ENCODE results near the gene HES6. TPM values are rescaled to one million over a fixed set of nuclear protein-coding genes. Genes with fewer than 3 reads are reported as not detected.

HES6 gene
- polyA plus RNA-seq, 1 donor from 2014 or later: 3.3 TPM

- Mint-ChIP-seq H3K27me3 (no peaks in the 10 kb centered on the region), H3K9me3 (no peaks in the 10 kb centered on the region), H3K36me3 (no peaks in the 10 kb centered on the region), H3K4me3 (no peak overlapping the region), H3K4me1 (no peaks in the 10 kb centered on the region), H3K27ac (peak overlapping the region in 1 of 3 donors; percentile 67)
Measured at GRCh38 chr2:238252766-238253630, 13.2 kb upstream of the HES6 start.

- no peak overlapping the region for H3K4me3 Mint-ChIP-seq
- peaks cover 0 to 2% (median 0%) of the 10 kb centered on the region in 3 donors for H3K4me1 Mint-ChIP-seq
- peak overlapping the region in 1 of 3 donors; percentile 67 for H3K27ac Mint-ChIP-seq
- H3K27me3 Mint-ChIP-seq: no peaks in the 10 kb centered on the region
- peaks cover 2% of the 10 kb centered on the region for H3K36me3 Mint-ChIP-seq
- no peaks in the 10 kb centered on the region for H3K9me3 Mint-ChIP-seq
Measured at GRCh38 chr2:238251986-238252385, 12.1 kb upstream of the HES6 start.

- Mint-ChIP-seq H3K27me3 (no peaks in the 10 kb centered on the region), H3K4me1 (peaks cover 0 to 2% (median 0%) of the 10 kb centered on the region in 3 donors), H3K27ac (peak overlapping the region in 1 of 3 donors; percentile 78), H3K4me3 (no peak overlapping the region), H3K9me3 (no peaks in the 10 kb centered on the region), H3K36me3 (peaks cover 5% of the 10 kb centered on the region)
Measured at GRCh38 chr2:238251331-238251730, 11.5 kb upstream of the HES6 start.

GRCh38 chr2:238250896-238251295, 11.1 kb upstream of the HES6 start:
- no peak overlapping the region for H3K4me3 Mint-ChIP-seq
- peaks cover 0 to 2% (median 0%) of the 10 kb centered on the region in 3 donors for H3K4me1 Mint-ChIP-seq
- peaks cover 5% of the 10 kb centered on the region for H3K36me3 Mint-ChIP-seq
- no peaks in the 10 kb centered on the region for H3K27me3 Mint-ChIP-seq
- peak overlapping the region in 1 of 3 donors; percentile 78 for H3K27ac Mint-ChIP-seq
- H3K9me3 Mint-ChIP-seq: no peaks in the 10 kb centered on the region

GRCh38 chr2:238247841-238248453, 8.1 kb upstream of the HES6 start:
- H3K36me3 Mint-ChIP-seq: peaks cover 11% of the 10 kb centered on the region
- H3K27ac Mint-ChIP-seq: peak overlapping the region in 1 of 3 donors; percentile 44
- no peaks in the 10 kb centered on the region for H3K27me3 Mint-ChIP-seq
- H3K4me3 Mint-ChIP-seq: no peak overlapping the region
- no peaks in the 10 kb centered on the region for H3K9me3 Mint-ChIP-seq
- peaks cover 0 to 2% (median 0%) of the 10 kb centered on the region in 3 donors for H3K4me1 Mint-ChIP-seq

GRCh38 chr2:238247002-238247822, 7.4 kb upstream of the HES6 start:
- Mint-ChIP-seq H3K27me3 (no peaks in the 10 kb centered on the region), H3K27ac (no peak overlapping the region), H3K36me3 (peaks cover 11% of the 10 kb centered on the region), H3K4me1 (peaks cover 0 to 2% (median 0%) of the 10 kb centered on the region in 3 donors), H3K9me3 (no peaks in the 10 kb centered on the region), H3K4me3 (no peak overlapping the region)

GRCh38 chr2:238244151-238244550, 4.3 kb upstream of the HES6 start:
- H3K4me1 Mint-ChIP-seq: peaks cover 0 to 2% (median 2%) of the 10 kb centered on the region in 3 donors

GRCh38 chr2:238243496-238244076, 3.7 kb upstream of the HES6 start:
- peaks cover 0 to 2% (median 2%) of the 10 kb centered on the region in 3 donors for H3K4me1 Mint-ChIP-seq

More at GRCh38 chr2:238244151-238244550, 4.3 kb upstream of the HES6 start:
- peaks cover 11% of the 10 kb centered on the region for H3K36me3 Mint-ChIP-seq
- peaks cover 2% of the 10 kb centered on the region for H3K27me3 Mint-ChIP-seq
- no peak overlapping the region for H3K4me3 Mint-ChIP-seq
- H3K9me3 Mint-ChIP-seq: no peaks in the 10 kb centered on the region
- H3K27ac Mint-ChIP-seq: no peak overlapping the region

GRCh38 chr2:238242731-238243495, 3.1 kb upstream of the HES6 start:
- no peaks in the 10 kb centered on the region for H3K9me3 Mint-ChIP-seq
- peak overlapping the region in 2 of 4 donors; percentile 17 to 57 for H3K4me3 Mint-ChIP-seq
- H3K4me1 Mint-ChIP-seq: peaks cover 0 to 2% (median 2%) of the 10 kb centered on the region in 3 donors
- H3K36me3 Mint-ChIP-seq: peaks cover 11% of the 10 kb centered on the region
- H3K27me3 Mint-ChIP-seq: peaks cover 7% of the 10 kb centered on the region
- H3K27ac Mint-ChIP-seq: no peak overlapping the region

More at GRCh38 chr2:238243496-238244076, 3.7 kb upstream of the HES6 start:
- no peak overlapping the region for H3K27ac Mint-ChIP-seq
- no peaks in the 10 kb centered on the region for H3K9me3 Mint-ChIP-seq
- peak overlapping the region in 1 of 4 donors; percentile 57 for H3K4me3 Mint-ChIP-seq
- peaks cover 11% of the 10 kb centered on the region for H3K36me3 Mint-ChIP-seq
- H3K27me3 Mint-ChIP-seq: peaks cover 2% of the 10 kb centered on the region

DNA sequence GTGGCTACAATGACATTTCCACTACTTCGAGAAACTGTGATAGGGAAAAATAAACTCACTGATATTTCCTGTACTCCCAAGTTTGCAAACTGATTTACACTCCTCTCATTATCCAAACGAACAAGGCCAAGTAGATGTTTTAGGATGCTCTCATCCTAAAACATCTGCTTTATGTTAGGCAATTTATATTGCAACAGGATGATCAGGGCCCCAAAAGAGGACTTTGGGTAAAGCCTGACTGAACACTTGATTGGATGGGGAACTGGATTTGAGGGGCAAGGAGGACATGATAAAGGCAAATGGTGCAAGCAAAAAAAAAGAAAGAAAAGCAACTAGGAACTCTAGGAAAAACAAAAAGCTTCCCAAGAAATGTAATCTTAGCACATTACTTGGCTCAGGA, 2.1 kb upstream of the HES6 start:
- Mint-ChIP-seq H3K36me3 (peaks cover 9% of the 10 kb centered on the region), H3K9me3 (no peaks in the 10 kb centered on the region), H3K4me1 (peaks cover 0 to 2% (median 0%) of the 10 kb centered on the region in 3 donors), H3K4me3 (peak overlapping the region in 2 of 4 donors; percentile 57 to 70), H3K27ac (no peak overlapping the region), H3K27me3 (peaks cover 7% of the 10 kb centered on the region)

DNA sequence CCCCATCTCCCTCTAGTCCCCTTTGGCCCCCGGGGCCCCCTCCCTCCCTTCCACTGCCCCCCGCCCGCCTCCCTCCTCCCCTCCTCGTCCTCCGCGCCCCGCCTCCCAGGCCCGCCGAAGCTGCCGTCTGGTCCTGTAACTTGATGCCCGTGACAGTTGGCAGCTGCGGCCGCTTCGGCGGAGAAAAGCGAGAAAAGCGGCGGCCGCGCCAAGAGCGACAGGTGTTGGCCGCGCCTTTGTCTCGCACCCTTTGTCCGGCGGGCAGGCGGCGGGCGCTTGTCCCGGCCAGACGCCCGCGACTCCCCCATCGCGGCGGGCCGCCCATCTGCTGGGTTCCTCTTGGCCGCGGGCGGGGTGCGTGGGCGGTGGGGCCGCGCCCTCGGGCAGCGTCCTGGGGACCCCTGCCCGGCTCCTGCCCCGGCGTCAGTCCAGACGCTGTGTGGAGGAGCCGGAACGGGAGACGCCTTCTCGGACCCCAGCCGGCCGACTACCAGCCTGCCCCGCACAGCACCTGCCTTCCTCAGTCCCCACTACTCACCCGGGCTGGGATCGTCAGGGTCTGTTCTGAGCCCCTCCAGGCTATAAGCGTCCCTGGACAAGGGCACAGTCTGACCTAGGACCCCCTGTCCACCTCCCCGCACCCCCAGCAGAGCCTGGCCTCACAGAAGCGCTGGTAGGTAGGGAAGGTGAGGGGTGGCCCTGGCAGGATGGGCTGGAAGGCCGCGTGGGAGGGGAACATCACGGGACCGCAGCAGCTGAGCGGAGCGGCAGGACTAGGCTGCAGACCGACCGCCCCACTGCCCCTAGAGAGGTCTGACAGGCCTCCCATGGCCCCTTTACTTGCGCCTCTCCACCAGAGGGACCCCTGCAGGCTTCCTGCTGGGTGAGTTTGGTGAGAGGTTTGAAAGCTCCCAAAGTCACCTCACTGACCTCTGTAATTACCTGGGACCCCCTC, 1.2 kb upstream of the HES6 start:
- Mint-ChIP-seq H3K9me3 (no peaks in the 10 kb centered on the region), H3K4me1 (peaks cover 0 to 4% (median 0%) of the 10 kb centered on the region in 3 donors), H3K4me3 (peak overlapping the region; percentile 50 to 70 (median 54)), H3K27ac (no peak overlapping the region), H3K36me3 (peaks cover 6% of the 10 kb centered on the region), H3K27me3 (peaks cover 7% of the 10 kb centered on the region)

- peak overlapping the region in 1 of 4 donors; percentile 76 for H3K4me3 Mint-ChIP-seq
- H3K36me3 Mint-ChIP-seq: peaks cover 3% of the 10 kb centered on the region
- peaks cover 18% of the 10 kb centered on the region for H3K27me3 Mint-ChIP-seq
- H3K9me3 Mint-ChIP-seq: no peaks in the 10 kb centered on the region
- H3K4me1 Mint-ChIP-seq: peaks cover 0 to 6% (median 5%) of the 10 kb centered on the region in 3 donors
- H3K27ac Mint-ChIP-seq: no peak overlapping the region
Measured at GRCh38 chr2:238239543-238239862, 335 bp downstream of the HES6 start.

Data from IgD-negative memory B cell (primary cell).